VCaP (cell line): ENCODE data around the gene GOLGA6A.

Source experiments
- H3K27ac ChIP-seq: fragments of 450-650 bp; 2 replicates; pipeline ENCODE4 v1.5.1; 2017
- CTCF ChIP-seq: fragments of 450-650 bp; conservative IDR thresholded peaks from 2 replicates; pipeline ENCODE4 v1.5.1; 2017; ENCODE audit warnings: mild to moderate bottlenecking, moderate library complexity

GOLGA6A gene

GRCh38 chr15:74127954-74128784 lies 45.8 kb upstream of the GOLGA6A start:
- TF ChIP-seq CTCF, result no peak
- peak overlapping the region; percentile 21; the same call in 1 of the 2 replicates for H3K27ac ChIP-seq

GRCh38 chr15:74127255-74127953 lies 45.1 kb upstream of the GOLGA6A start:
- no peak overlapping the region; the same call in 1 of the 2 replicates for H3K27ac ChIP-seq
- peak; percentile 99 for TF ChIP-seq CTCF

- H3K27ac ChIP-seq, result no peak overlapping the region
- no peak for TF ChIP-seq CTCF
Measured at GRCh38 chr15:74124759-74125158, 42.4 kb upstream of the GOLGA6A start.

GRCh38 chr15:74124196-74124595 lies 41.8 kb upstream of the GOLGA6A start:
- no peak overlapping the region for H3K27ac ChIP-seq
- no peak for TF ChIP-seq CTCF

- H3K27ac ChIP-seq, result no peak overlapping the region
- no peak for TF ChIP-seq CTCF
Measured at GRCh38 chr15:74123658-74124057, 41.3 kb upstream of the GOLGA6A start.

GRCh38 chr15:74123131-74123429 lies 40.7 kb upstream of the GOLGA6A start:
- H3K27ac ChIP-seq, result no peak overlapping the region

More at GRCh38 chr15:74123131-74123429, 40.7 kb upstream of the GOLGA6A start:
- TF ChIP-seq CTCF, result no peak
